K562 (cell line): ENCODE measurements around the gene USP12. TPM values are rescaled to one million over a fixed set of nuclear protein-coding genes. Genes with fewer than 3 reads are reported as not detected.
A peak's percentile ranks its signal among the peaks of the same experiment; 100 is the strongest.

Experiments
- ATAC-seq: fragments of 200-7000 bp; cut with Tn5 transposase; 3 replicates; pipeline ENCODE4 v1.9.1; 2020; ENCODE audit warnings: moderate library complexity
- BruUV-seq: library from RNA; stranded (reverse); fragments of 400-500 nt; replicated peaks from 2 replicates; lab custom pipeline; 2021; lab: Mats Ljungman, UMichigan
- CTCF ChIA-PET: fragments of 300-600 bp; formaldehyde crosslinking; extraction: SDS; loops from one replicate; lab custom pipeline; 2021; ENCODE audit warnings: low intra/inter-chr PET ratio; lab: Yijun Ruan, JAX
- POLR2A ChIA-PET: fragments of 300-600, 350-650 bp; sonication (Branson Sonifier 250); formaldehyde crosslinking; extraction: SDS; loops from one replicate; lab custom pipeline; 2021; ENCODE audit warnings: antibody characterized with exemption, inconsistent platforms; lab: Yijun Ruan, JAX
- DNase-seq, 4 experiments: peaks; one replicate each; pipeline versions ENCODE4 v3.0.0 to v3.0.0-alpha.2; 2011 to 2018; ENCODE audit warnings: low spot score in 3 of 4, mixed read lengths in 3 of 4; ENCODE audit errors: extremely low read depth in 1 of 4
- FAIRE-seq: peaks from 2 replicates; lab custom pipeline; 2011; peaks lifted over from hg19 to GRCh38; lab: Jason Lieb, UNC
- H2AFZ ChIP-seq: 2 replicates; pipeline ENCODE4 v1.6.0; 2011; ENCODE audit warnings: low read depth, low read length, control low read depth, inconsistent platforms
- H3K27ac ChIP-seq: fragments of 200-600 bp; 3 replicates; pipeline ENCODE4 v1.8.0; 2011; ENCODE audit warnings: low read depth, mild to moderate bottlenecking, control low read depth, inconsistent platforms, low read length, moderate library complexity, mixed read lengths; ENCODE audit errors: extremely low read depth
- H3K27me3 ChIP-seq, 2 experiments: fragments of 300-600 bp in 1 of 2; 2 replicates in 1 of 2; 3 replicates in 1 of 2; pipeline versions ENCODE4 v1.6.0 to v1.8.0; 2011; ENCODE audit warnings: inconsistent platforms in 2 of 2, low read length in 2 of 2, mild to moderate bottlenecking in 1 of 2, mixed read lengths in 1 of 2, moderate library complexity in 1 of 2; ENCODE audit not compliant: control insufficient read depth in 2 of 2, insufficient read depth in 2 of 2
- H3K36me3 ChIP-seq: fragments of 300-600 bp; 3 replicates; pipeline ENCODE4 v1.8.0; 2011; ENCODE audit warnings: mild to moderate bottlenecking, low read length, inconsistent platforms; ENCODE audit not compliant: control insufficient read depth, insufficient read depth
- H3K4me1 ChIP-seq, 2 experiments: fragments of 200-600 bp in 1 of 2; replicated peaks in 1 of 2; 2 replicates in 1 of 2; 3 replicates in 1 of 2; pipeline versions ENCODE4 v1.5.1 to v1.8.0; 2011; ENCODE audit warnings: inconsistent platforms in 2 of 2, low read length in 2 of 2, mild to moderate bottlenecking in 1 of 2, mixed read lengths in 1 of 2, moderate library complexity in 1 of 2; ENCODE audit not compliant: control insufficient read depth in 2 of 2, insufficient read depth in 2 of 2
- H3K4me2 ChIP-seq: 2 replicates; pipeline ENCODE4 v1.6.1; 2011; ENCODE audit warnings: low read length, control low read depth, inconsistent platforms, mixed read lengths; ENCODE audit not compliant: insufficient read depth
- H3K4me3 ChIP-seq: fragments of 200-600 bp; sonication (generic), shearing (Covaris generic); 2 replicates; pipeline ENCODE4 v1.5.1; 2016; ENCODE audit warnings: control low read depth, inconsistent platforms
- H3K79me2 ChIP-seq: fragments of 200-600 bp; 3 replicates; pipeline ENCODE4 v1.8.0; 2011; ENCODE audit warnings: low read length, inconsistent platforms; ENCODE audit not compliant: control insufficient read depth, insufficient read depth
- H3K9ac ChIP-seq, 2 experiments: 2 replicates each; pipeline versions ENCODE4 v1.6.0 to v1.6.1; 2011; ENCODE audit warnings: low read depth in 2 of 2, low read length in 2 of 2, control low read depth in 1 of 2, inconsistent platforms in 1 of 2, mild to moderate bottlenecking in 1 of 2, mixed read lengths in 1 of 2; ENCODE audit not compliant: insufficient read depth in 1 of 2
- H3K9me1 ChIP-seq: one replicate; pipeline ENCODE4 v1.6.0; 2011; ENCODE audit warnings: inconsistent platforms, mild to moderate bottlenecking, low read length, moderate library complexity; ENCODE audit not compliant: control insufficient read depth, insufficient read depth
- H3K9me3 ChIP-seq: replicated peaks from 2 replicates; pipeline ENCODE4 v1.5.1; 2011; ENCODE audit warnings: low read depth, low read length, inconsistent platforms; ENCODE audit not compliant: control insufficient read depth, insufficient read depth
- H4K20me1 ChIP-seq: replicated peaks from 2 replicates; pipeline ENCODE4 v1.6.1; 2011; ENCODE audit warnings: low read length, inconsistent platforms, mixed read lengths; ENCODE audit not compliant: control insufficient read depth, insufficient read depth
- ARID2 ChIP-seq: fragments of 450-650 bp; IDR thresholded peaks from 2 replicates; pipeline ENCODE4 v1.6.1; 2017; ENCODE audit warnings: antibody characterized with exemption, mild to moderate bottlenecking
- CBX3 ChIP-seq, 2 experiments: IDR thresholded peaks; 1 replicate in 1 of 2; 2 replicates in 1 of 2; pipeline ENCODE4 v1.6.1; 2012; ENCODE audit warnings: inconsistent platforms in 2 of 2, low read length in 2 of 2, borderline replicate concordance in 1 of 2, control low read depth in 1 of 2
- GABPB1 ChIP-seq: sonication (generic); formaldehyde crosslinking; IDR thresholded peaks from 2 replicates; pipeline ENCODE4 v1.8.0; 2022; ENCODE audit warnings: mild to moderate bottlenecking, missing genetic modification reagents
- HMBOX1 ChIP-seq: sonication (generic); IDR thresholded peaks from 2 replicates; pipeline ENCODE4 v1.6.1; 2016
- NFE2 ChIP-seq: IDR thresholded peaks from 2 replicates; pipeline ENCODE4 v1.6.1; 2014; ENCODE audit warnings: antibody characterized with exemption, low read depth
- SIRT6 ChIP-seq: IDR thresholded peaks from one replicate; pipeline ENCODE4 v1.6.1; 2012; ENCODE audit warnings: low read depth, mild to moderate bottlenecking, control low read depth, inconsistent platforms, low read length, moderate library complexity
- USF1 ChIP-seq: sonication (generic); formaldehyde crosslinking; IDR thresholded peaks from 2 replicates; pipeline ENCODE4 v1.9.0; 2022; ENCODE audit warnings: mild to moderate bottlenecking, missing genetic modification reagents
- ZKSCAN1 ChIP-seq: fragments of 150-350 bp; IDR thresholded peaks from 2 replicates; pipeline ENCODE4 v1.6.1; 2016; ENCODE audit warnings: low read depth, low read length
- ZNF124 ChIP-seq: sonication (generic); formaldehyde crosslinking; IDR thresholded peaks from 2 replicates; pipeline ENCODE4 v1.8.1; 2022; ENCODE audit warnings: missing genetic modification reagents
- ZNF277 ChIP-seq: fragments of 250-450 bp; sonication (Bioruptor Pico); IDR thresholded peaks from 2 replicates; pipeline ENCODE4 v1.8.0; 2022; ENCODE audit warnings: inconsistent platforms, mild to moderate bottlenecking, moderate library complexity, borderline replicate concordance
- WGBS: fragments of 100-300 bp; shearing (Covaris generic); methylation state at CpG from one replicate; pipeline ENCODE4 v1.1.6; 2016; ENCODE audit warnings: low coverage, mixed read lengths; ENCODE audit not compliant: insufficient coverage; ENCODE audit errors: missing lambda C conversion rate; 5-methylcytosine and 5-hydroxymethylcytosine counted together
- in situ Hi-C: fragments of 300-500 bp; cut with MboI; formaldehyde crosslinking; loops from 4 replicates; pipeline ENCODE4 v1.15.0; 2018; ENCODE audit warnings: inconsistent platforms, mixed read lengths
- intact Hi-C: fragments of 100-400 bp; cut with micrococcal nuclease; formaldehyde crosslinking; loops from 2 replicates; pipeline ENCODE4 v1.14.2; 2022
- polyA plus RNA-seq, 8 experiments: library from polyadenylated mRNA; depleted of rRNA in 4 of 8; stranded (reverse) in 5 of 8; unstranded in 3 of 8; fragments of >200 nt; fragmentation: Nextera tagmentation in 2 of 8; fragmentation: Illumina TruSeq in 1 of 8; extraction: Ambion mirVana in 2 of 8; extraction: Trizol in 1 of 8; gene quantifications; 2 replicates each; pipeline versions ENCODE4 v1.2.1 to v1.2.3, GENCODE V29; 2011 to 2014; ENCODE audit warnings: inconsistent platforms in 1 of 8, missing spikeins in 1 of 8
- total RNA-seq, 7 experiments: library from RNA; depleted of rRNA in 6 of 7; stranded (reverse); fragments of >200 nt in 6 of 7; fragmentation: Illumina TruSeq in 2 of 7; extraction: Trizol in 2 of 7; gene quantifications; 2 replicates each; pipeline versions ENCODE4 v1.2.1 to v1.2.3, GENCODE V29; 2011 to 2021; ENCODE audit warnings: low replicate concordance in 1 of 7

USP12 gene
- total and polyA plus RNA-seq, 9 of the 15 experiments (the other 6 are each of a cell fraction or from before 2014, with no cell fraction given) = 1.8 to 20.5 (median 13.3) TPM

- TF ChIP-seq USF1 (CRISPR knock-in tag) (no peak), ZNF124 (CRISPR knock-in tag) (no peak), SIRT6 (no peak), GABPB1 (CRISPR knock-in tag) (no peak), ARID2 (no peak), ZKSCAN1 (no peak), NFE2 (no peak)
Observed at GRCh38 chr13:27054760-27055159, 116.9 kb downstream of the USP12 start (continued).

- Histone ChIP-seq H3K9me3 (no peaks in the 10 kb centered on the region; the same call in 1 of the 2 replicates), H3K4me1 (peaks cover 17 to 30% of the 10 kb centered on the region in 2 experiments), H3K9ac (0 out of 4 replicates have a peak overlapping the region, but pooled peaks of 1 of the 2 experiments have one; percentile 35), H2AFZ (peak overlapping the region; percentile 71), H3K27me3 (no peaks in the 10 kb centered on the region)
- in situ Hi-C loops = no loop called here
- TF ChIP-seq ZNF277 (CRISPR knock-in tag) (no peak), HMBOX1 (peak; percentile 36; the same call in 1 of the 2 replicates), CBX3 (IDR thresholded peaks at IDR 0.05; ENCODE audit: borderline replicate concordance in 1 of 2, low read length in 2 of 2) (no peak)
- TF ChIP-seq, all 486 proteins: peak for 1
- DNase-seq (no peak), FAIRE-seq (no peak), ATAC-seq (no peak)
- Histone ChIP-seq H3K4me2 (no peak overlapping the region), H4K20me1 (no peaks in the 10 kb centered on the region), H3K9me1 (peaks cover 8% of the 10 kb centered on the region), H3K4me3 (no peak overlapping the region), H3K27ac (no peak overlapping the region), H3K36me3 (no peaks in the 10 kb centered on the region), H3K79me2 (no peaks in the 10 kb centered on the region)
- ChIA-PET CTCF (no interaction called here), POLR2A (interaction anchor here (0.6 to 1.0 kb wide), 2 partner anchors 23 to 1868 kb away, joined by 3 read pairs; no protein-coding TSS in a partner anchor)
- intact Hi-C loops = no loop called here
- no TSS peak for BruUV-seq
- WGBS = 63% methylated on average over 6 of the region's 6 CpGs
Observed at GRCh38 chr13:27053902-27054595, 117.6 kb downstream of the USP12 start.
